GM18867 (cell line): ENCODE results near the gene B3GAT2.

Experiments used
- ATAC-seq: cut with Tn5 transposase; IDR thresholded peaks from one replicate; pipeline ENCODE4 v1.9.1; 2021; ENCODE audit warnings: mild to moderate bottlenecking, moderate library complexity; ENCODE audit not compliant: unreplicated experiment

The B3GAT2 gene

GRCh38 chr6:70843328-70843918 lies 113.4 kb downstream of the B3GAT2 start:
- ATAC-seq: no peak

GRCh38 chr6:70842541-70842940 lies 114.3 kb downstream of the B3GAT2 start:
- ATAC-seq: no peak

- no peak for ATAC-seq
These were observed 115.7 kb downstream of the B3GAT2 start for GRCh38 chr6:70841112-70841511.

- no peak for ATAC-seq
These were observed 117.3 kb downstream of the B3GAT2 start for GRCh38 chr6:70839286-70840266.

GRCh38 chr6:70838907-70839285 lies 118.0 kb downstream of the B3GAT2 start:
- ATAC-seq: no peak

GRCh38 chr6:70834520-70834919 lies 122.3 kb downstream of the B3GAT2 start:
- ATAC-seq: no peak

- no peak for ATAC-seq
These were observed 125.4 kb downstream of the B3GAT2 start for GRCh38 chr6:70831427-70831826.

GRCh38 chr6:70823651-70824050 lies 133.2 kb downstream of the B3GAT2 start:
- no peak for ATAC-seq

- no peak for ATAC-seq
These were observed 135.1 kb downstream of the B3GAT2 start for GRCh38 chr6:70821751-70822150.

GRCh38 chr6:70820778-70821177 lies 136.1 kb downstream of the B3GAT2 start:
- ATAC-seq: no peak

GRCh38 chr6:70819646-70820045 lies 137.2 kb downstream of the B3GAT2 start:
- ATAC-seq: no peak

- ATAC-seq: no peak
These were observed 143.0 kb downstream of the B3GAT2 start for GRCh38 chr6:70813885-70814284.

GRCh38 chr6:70811788-70812187 lies 145.1 kb downstream of the B3GAT2 start:
- ATAC-seq: no peak
